ENCODE data around the gene PARVB. TPM values are rescaled to one million over a fixed set of nuclear protein-coding genes. Genes with fewer than 3 reads are reported as not detected.

Gene PARVB
- total and polyA plus RNA-seq, 10 of the 15 experiments (the other 5 are each of a cell fraction or from before 2014, with no cell fraction given): 5.2 to 264 (median 76.0) TPM

DNA sequence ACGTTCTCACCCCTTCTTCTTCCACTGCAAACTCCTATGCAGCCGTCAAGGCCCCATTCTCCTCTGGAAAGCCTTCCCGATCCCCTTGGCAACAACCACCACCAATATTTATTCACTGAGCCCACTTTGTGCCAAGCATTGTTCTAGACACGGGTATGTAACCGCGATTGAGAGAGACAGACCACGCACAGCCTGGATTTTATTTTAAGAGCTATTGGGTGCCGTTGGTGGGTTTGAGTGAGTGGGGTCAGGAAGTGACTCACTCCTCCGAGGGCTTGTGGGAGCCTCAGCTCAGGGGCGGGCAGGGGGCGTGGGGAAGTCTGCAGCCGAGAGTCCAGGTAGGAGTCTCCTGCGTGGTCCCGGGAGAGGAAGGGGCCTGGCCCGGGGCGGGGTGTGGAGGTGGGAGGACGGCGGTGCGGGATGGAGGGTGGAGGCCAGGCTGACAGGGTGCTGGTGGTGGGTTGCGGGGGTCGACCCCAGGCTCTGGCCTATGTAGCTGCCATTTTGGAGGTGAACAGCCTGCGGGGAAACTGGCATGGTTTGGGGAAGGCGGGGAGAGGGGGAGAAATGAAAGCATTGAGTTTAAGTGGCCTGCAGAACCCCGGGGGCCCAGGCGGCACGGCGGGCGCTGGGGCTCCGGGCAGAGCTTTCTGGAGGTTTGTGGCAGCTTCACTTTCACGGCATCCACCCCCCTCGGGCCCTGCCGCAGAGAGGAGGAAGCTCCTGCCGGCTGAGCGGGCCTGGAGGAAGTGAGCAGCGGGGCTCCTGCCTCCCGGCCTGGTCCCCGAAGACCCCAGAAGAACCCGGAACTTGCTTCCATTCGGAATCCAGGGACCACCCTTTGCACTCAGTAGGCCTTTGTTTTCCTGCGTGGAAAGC, 157.2 kb downstream of the PARVB start (continued):
- TF ChIP-seq, protein P1, sequence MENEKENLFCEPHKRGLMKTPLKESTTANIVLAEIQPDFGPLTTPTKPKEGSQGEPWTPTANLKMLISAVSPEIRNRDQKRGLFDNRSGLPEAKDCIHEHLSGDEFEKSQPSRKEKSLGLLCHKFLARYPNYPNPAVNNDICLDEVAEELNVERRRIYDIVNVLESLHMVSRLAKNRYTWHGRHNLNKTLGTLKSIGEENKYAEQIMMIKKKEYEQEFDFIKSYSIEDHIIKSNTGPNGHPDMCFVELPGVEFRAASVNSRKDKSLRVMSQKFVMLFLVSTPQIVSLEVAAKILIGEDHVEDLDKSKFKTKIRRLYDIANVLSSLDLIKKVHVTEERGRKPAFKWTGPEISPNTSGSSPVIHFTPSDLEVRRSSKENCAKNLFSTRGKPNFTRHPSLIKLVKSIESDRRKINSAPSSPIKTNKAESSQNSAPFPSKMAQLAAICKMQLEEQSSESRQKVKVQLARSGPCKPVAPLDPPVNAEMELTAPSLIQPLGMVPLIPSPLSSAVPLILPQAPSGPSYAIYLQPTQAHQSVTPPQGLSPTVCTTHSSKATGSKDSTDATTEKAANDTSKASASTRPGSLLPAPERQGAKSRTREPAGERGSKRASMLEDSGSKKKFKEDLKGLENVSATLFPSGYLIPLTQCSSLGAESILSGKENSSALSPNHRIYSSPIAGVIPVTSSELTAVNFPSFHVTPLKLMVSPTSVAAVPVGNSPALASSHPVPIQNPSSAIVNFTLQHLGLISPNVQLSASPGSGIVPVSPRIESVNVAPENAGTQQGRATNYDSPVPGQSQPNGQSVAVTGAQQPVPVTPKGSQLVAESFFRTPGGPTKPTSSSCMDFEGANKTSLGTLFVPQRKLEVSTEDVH (IDR thresholded peaks at IDR 0.05; ENCODE audit: low read depth, partially characterized antibody): no peak
- TF ChIP-seq, protein P2, sequence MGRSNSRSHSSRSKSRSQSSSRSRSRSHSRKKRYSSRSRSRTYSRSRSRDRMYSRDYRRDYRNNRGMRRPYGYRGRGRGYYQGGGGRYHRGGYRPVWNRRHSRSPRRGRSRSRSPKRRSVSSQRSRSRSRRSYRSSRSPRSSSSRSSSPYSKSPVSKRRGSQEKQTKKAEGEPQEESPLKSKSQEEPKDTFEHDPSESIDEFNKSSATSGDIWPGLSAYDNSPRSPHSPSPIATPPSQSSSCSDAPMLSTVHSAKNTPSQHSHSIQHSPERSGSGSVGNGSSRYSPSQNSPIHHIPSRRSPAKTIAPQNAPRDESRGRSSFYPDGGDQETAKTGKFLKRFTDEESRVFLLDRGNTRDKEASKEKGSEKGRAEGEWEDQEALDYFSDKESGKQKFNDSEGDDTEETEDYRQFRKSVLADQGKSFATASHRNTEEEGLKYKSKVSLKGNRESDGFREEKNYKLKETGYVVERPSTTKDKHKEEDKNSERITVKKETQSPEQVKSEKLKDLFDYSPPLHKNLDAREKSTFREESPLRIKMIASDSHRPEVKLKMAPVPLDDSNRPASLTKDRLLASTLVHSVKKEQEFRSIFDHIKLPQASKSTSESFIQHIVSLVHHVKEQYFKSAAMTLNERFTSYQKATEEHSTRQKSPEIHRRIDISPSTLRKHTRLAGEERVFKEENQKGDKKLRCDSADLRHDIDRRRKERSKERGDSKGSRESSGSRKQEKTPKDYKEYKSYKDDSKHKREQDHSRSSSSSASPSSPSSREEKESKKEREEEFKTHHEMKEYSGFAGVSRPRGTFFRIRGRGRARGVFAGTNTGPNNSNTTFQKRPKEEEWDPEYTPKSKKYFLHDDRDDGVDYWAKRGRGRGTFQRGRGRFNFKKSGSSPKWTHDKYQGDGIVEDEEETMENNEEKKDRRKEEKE (IDR thresholded peaks at IDR 0.05): no peak
- TF ChIP-seq NR2C2 (IDR thresholded peaks at IDR 0.05; ENCODE audit: borderline replicate concordance, control insufficient read depth, insufficient read length, low read depth) (no peak), POU2F2 (IDR thresholded peaks at IDR 0.05; ENCODE audit: borderline replicate concordance, low read depth, low read length) (no peak; the same call in 2 of the 3 replicates), CHD1 (IDR thresholded peaks at IDR 0.05; ENCODE audit: low read depth, low read length) (no peak; the same call in 1 of the 2 replicates), SUZ12 (IDR thresholded peaks at IDR 0.05; ENCODE audit: unreplicated experiment) (no peak), FOXK2 (IDR thresholded peaks at IDR 0.05) (no peak), NBN (IDR thresholded peaks at IDR 0.05) (peak; percentile 57; the same call in 1 of the 2 replicates), SREBF2 (IDR thresholded peaks at IDR 0.05; ENCODE audit: low read length) (no peak), TBL1XR1 (IDR thresholded peaks at IDR 0.05; ENCODE audit: low read depth, low read length) (0 out of 2 replicates have a peak, but pooled peaks have one; percentile 10), EGR1 (IDR thresholded peaks at IDR 0.05; ENCODE audit: borderline replicate concordance in 1 of 2, low read depth in 2 of 2, low read length in 2 of 2) (0 out of 3 replicates have a peak, but pooled peaks of 1 of the 2 experiments have one; percentile 30), YY1 (IDR thresholded peaks at IDR 0.05; ENCODE audit: low read depth, low read length) (peak; percentile 18; the same call in 1 of the 2 replicates), BCL11A (IDR thresholded peaks at IDR 0.05; ENCODE audit: low read depth, low read length) (no peak), ASH2L (IDR thresholded peaks at IDR 0.05; ENCODE audit: borderline replicate concordance, low read depth) (no peak), POLR2A (IDR thresholded peaks at IDR 0.05; ENCODE audit: low read depth, low read length) (peak; percentile 77), RUNX3 (IDR thresholded peaks at IDR 0.05; ENCODE audit: low read length) (peak; percentile 68), TCF7 (IDR thresholded peaks at IDR 0.05; ENCODE audit: borderline replicate concordance) (no peak)
- TF ChIP-seq, protein P3, sequence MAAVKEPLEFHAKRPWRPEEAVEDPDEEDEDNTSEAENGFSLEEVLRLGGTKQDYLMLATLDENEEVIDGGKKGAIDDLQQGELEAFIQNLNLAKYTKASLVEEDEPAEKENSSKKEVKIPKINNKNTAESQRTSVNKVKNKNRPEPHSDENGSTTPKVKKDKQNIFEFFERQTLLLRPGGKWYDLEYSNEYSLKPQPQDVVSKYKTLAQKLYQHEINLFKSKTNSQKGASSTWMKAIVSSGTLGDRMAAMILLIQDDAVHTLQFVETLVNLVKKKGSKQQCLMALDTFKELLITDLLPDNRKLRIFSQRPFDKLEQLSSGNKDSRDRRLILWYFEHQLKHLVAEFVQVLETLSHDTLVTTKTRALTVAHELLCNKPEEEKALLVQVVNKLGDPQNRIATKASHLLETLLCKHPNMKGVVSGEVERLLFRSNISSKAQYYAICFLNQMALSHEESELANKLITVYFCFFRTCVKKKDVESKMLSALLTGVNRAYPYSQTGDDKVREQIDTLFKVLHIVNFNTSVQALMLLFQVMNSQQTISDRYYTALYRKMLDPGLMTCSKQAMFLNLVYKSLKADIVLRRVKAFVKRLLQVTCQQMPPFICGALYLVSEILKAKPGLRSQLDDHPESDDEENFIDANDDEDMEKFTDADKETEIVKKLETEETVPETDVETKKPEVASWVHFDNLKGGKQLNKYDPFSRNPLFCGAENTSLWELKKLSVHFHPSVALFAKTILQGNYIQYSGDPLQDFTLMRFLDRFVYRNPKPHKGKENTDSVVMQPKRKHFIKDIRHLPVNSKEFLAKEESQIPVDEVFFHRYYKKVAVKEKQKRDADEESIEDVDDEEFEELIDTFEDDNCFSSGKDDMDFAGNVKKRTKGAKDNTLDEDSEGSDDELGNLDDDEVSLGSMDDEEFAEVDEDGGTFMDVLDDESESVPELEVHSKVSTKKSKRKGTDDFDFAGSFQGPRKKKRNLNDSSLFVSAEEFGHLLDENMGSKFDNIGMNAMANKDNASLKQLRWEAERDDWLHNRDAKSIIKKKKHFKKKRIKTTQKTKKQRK (IDR thresholded peaks at IDR 0.05; ENCODE audit: low read depth, low read length): no peak
- TF ChIP-seq, protein P4, sequence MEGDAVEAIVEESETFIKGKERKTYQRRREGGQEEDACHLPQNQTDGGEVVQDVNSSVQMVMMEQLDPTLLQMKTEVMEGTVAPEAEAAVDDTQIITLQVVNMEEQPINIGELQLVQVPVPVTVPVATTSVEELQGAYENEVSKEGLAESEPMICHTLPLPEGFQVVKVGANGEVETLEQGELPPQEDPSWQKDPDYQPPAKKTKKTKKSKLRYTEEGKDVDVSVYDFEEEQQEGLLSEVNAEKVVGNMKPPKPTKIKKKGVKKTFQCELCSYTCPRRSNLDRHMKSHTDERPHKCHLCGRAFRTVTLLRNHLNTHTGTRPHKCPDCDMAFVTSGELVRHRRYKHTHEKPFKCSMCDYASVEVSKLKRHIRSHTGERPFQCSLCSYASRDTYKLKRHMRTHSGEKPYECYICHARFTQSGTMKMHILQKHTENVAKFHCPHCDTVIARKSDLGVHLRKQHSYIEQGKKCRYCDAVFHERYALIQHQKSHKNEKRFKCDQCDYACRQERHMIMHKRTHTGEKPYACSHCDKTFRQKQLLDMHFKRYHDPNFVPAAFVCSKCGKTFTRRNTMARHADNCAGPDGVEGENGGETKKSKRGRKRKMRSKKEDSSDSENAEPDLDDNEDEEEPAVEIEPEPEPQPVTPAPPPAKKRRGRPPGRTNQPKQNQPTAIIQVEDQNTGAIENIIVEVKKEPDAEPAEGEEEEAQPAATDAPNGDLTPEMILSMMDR (IDR thresholded peaks at IDR 0.05 in 2 of 3, conservative IDR thresholded peaks at IDR 0.05 in 1 of 3; ENCODE audit: control insufficient read depth in 2 of 3, extremely low read depth in 1 of 3, insufficient read depth in 1 of 3, low read depth in 3 of 3, low read length in 3 of 3): no peak

All from GM12878 (cell line).